HEK293 (cell line): ENCODE data around the gene CABP4.

Experiments used
- ZNF654 ChIP-seq: fragments of 450-650 bp; formaldehyde crosslinking; IDR thresholded peaks from 2 replicates; pipeline ENCODE4 v1.5.1; 2016; ENCODE audit warnings: low read depth, missing biosample characterization, missing genetic modification characterization
- ZNF670 ChIP-seq: fragments of 450-650 bp; formaldehyde crosslinking; IDR thresholded peaks from 2 replicates; pipeline ENCODE4 v1.5.1; 2016; ENCODE audit warnings: missing biosample characterization, missing genetic modification characterization, low read depth
- ZNF76 ChIP-seq: fragments of 450-650 bp; formaldehyde crosslinking; IDR thresholded peaks from 2 replicates; pipeline ENCODE4; 2016; ENCODE audit warnings: low read depth, missing biosample characterization, missing genetic modification characterization, borderline replicate concordance

- no peak for TF ChIP-seq ZNF76 (tag by site-specific recombination)
- TF ChIP-seq ZNF670 (tag by site-specific recombination) = no peak
- no peak for TF ChIP-seq ZNF654 (tag by site-specific recombination)
Measured at GRCh38 chr11:67503119-67504004, 48.2 kb downstream of the CABP4 start.
